COLO668 (cell line): ENCODE results near the gene DAGLA.

Experiments used
- DNase-seq: peaks from one replicate; lab custom pipeline; 2025; ENCODE audit not compliant: unreplicated experiment; lab: John Stamatoyannopoulos, UW

DAGLA gene

GRCh38 chr11:61778357-61778886 lies 98.2 kb downstream of the DAGLA start:
- DNase-seq: no peak

- DNase-seq: no peak
Observed at GRCh38 chr11:61778920-61779650, 98.9 kb downstream of the DAGLA start.

GRCh38 chr11:61779666-61780525 lies 99.7 kb downstream of the DAGLA start:
- no peak for DNase-seq

GRCh38 chr11:61780581-61781162 lies 100.5 kb downstream of the DAGLA start:
- DNase-seq: no peak

- no peak for DNase-seq
Observed at GRCh38 chr11:61781585-61781984, 101.4 kb downstream of the DAGLA start.

- no peak for DNase-seq
Observed at GRCh38 chr11:61782299-61782698, 102.1 kb downstream of the DAGLA start.

- no peak for DNase-seq
Observed at GRCh38 chr11:61782841-61783240, 102.7 kb downstream of the DAGLA start.

GRCh38 chr11:61783717-61784505 lies 103.7 kb downstream of the DAGLA start:
- DNase-seq: no peak

- DNase-seq: no peak
Observed at GRCh38 chr11:61784506-61784805, 104.3 kb downstream of the DAGLA start.

GRCh38 chr11:61785837-61786402 lies 105.7 kb downstream of the DAGLA start:
- no peak for DNase-seq

- peak; percentile 18 for DNase-seq
Observed at GRCh38 chr11:61787928-61788491, 107.8 kb downstream of the DAGLA start.

GRCh38 chr11:61791737-61792309 lies 111.6 kb downstream of the DAGLA start:
- DNase-seq: peak; percentile 62

GRCh38 chr11:61792310-61793082 lies 112.3 kb downstream of the DAGLA start, which contains the start of the genes FEN1 and TMEM258:
TSS of gene FEN1 (plus strand) at chr11:61792911. CDS start at chr11:61795362, 2,451 bp downstream.
TSS of gene TMEM258 (minus strand) at chr11:61792599. CDS start at chr11:61792558, 41 bp downstream.
- peak; percentile 90 for DNase-seq

GRCh38 chr11:61793083-61793828 lies 113.1 kb downstream of the DAGLA start:
- DNase-seq: peak; percentile 48

- DNase-seq: no peak
Observed at GRCh38 chr11:61793829-61794204, 113.6 kb downstream of the DAGLA start.

GRCh38 chr11:61794579-61794978 lies 114.4 kb downstream of the DAGLA start:
- no peak for DNase-seq

GRCh38 chr11:61795459-61795858 lies 115.3 kb downstream of the DAGLA start:
- no peak for DNase-seq

GRCh38 chr11:61795876-61796526 lies 115.8 kb downstream of the DAGLA start:
- DNase-seq: no peak
